ENCODE data around the gene PIGL. TPM values are rescaled to one million over a fixed set of nuclear protein-coding genes. Genes with fewer than 3 reads are reported as not detected.

Gene PIGL
- total RNA-seq, 1 donor from 2014 or later, result 31.1 TPM

GRCh38 chr17:16241906-16242399 lies 24.9 kb downstream of the PIGL start:
- Histone ChIP-seq H3K4me3 (ENCODE audit: low read depth, low read length) (no peak overlapping the region), H3K27me3 (ENCODE audit: control insufficient read depth, insufficient read depth, low read length) (no peaks in the 10 kb centered on the region), H3K36me3 (ENCODE audit: control insufficient read depth, insufficient read depth, low read length) (no peaks in the 10 kb centered on the region)
- DNase-seq (ENCODE audit: low read depth) (no peak), FAIRE-seq (no peak)
- no peak for TF ChIP-seq CTCF (IDR thresholded peaks at IDR 0.05; ENCODE audit: insufficient read depth, low read length, severe bottlenecking)

GRCh38 chr17:16243385-16243784 lies 26.4 kb downstream of the PIGL start:
- FAIRE-seq (no peak), DNase-seq (ENCODE audit: low read depth) (no peak)
- H3K4me3 ChIP-seq (ENCODE audit: low read depth, low read length), result no peak overlapping the region
- H3K36me3 ChIP-seq (ENCODE audit: control insufficient read depth, insufficient read depth, low read length), result no peaks in the 10 kb centered on the region
- no peak for TF ChIP-seq CTCF (IDR thresholded peaks at IDR 0.05; ENCODE audit: insufficient read depth, low read length, severe bottlenecking)
- no peaks in the 10 kb centered on the region for H3K27me3 ChIP-seq (ENCODE audit: control insufficient read depth, insufficient read depth, low read length)

- Histone ChIP-seq H3K4me3 (ENCODE audit: low read depth, low read length) (no peak overlapping the region), H3K27me3 (ENCODE audit: control insufficient read depth, insufficient read depth, low read length) (no peaks in the 10 kb centered on the region), H3K36me3 (ENCODE audit: control insufficient read depth, insufficient read depth, low read length) (no peaks in the 10 kb centered on the region)
- DNase-seq (ENCODE audit: low read depth) (no peak), FAIRE-seq (no peak)
- TF ChIP-seq CTCF (IDR thresholded peaks at IDR 0.05; ENCODE audit: insufficient read depth, low read length, severe bottlenecking), result no peak
These were observed 27.0 kb downstream of the PIGL start for GRCh38 chr17:16243801-16244567.

- Histone ChIP-seq H3K36me3 (ENCODE audit: control insufficient read depth, insufficient read depth, low read length) (no peaks in the 10 kb centered on the region), H3K27me3 (ENCODE audit: control insufficient read depth, insufficient read depth, low read length) (no peaks in the 10 kb centered on the region), H3K4me3 (ENCODE audit: low read depth, low read length) (no peak overlapping the region)
- TF ChIP-seq CTCF (IDR thresholded peaks at IDR 0.05; ENCODE audit: insufficient read depth, low read length, severe bottlenecking), result no peak
- no peak for FAIRE-seq
- no peak for DNase-seq (ENCODE audit: low read depth)
These were observed 30.6 kb downstream of the PIGL start for GRCh38 chr17:16247586-16247984.

- TF ChIP-seq CTCF (IDR thresholded peaks at IDR 0.05; ENCODE audit: insufficient read depth, low read length, severe bottlenecking), result no peak
- H3K36me3 ChIP-seq (ENCODE audit: control insufficient read depth, insufficient read depth, low read length), result no peaks in the 10 kb centered on the region
- H3K4me3 ChIP-seq (ENCODE audit: low read depth, low read length), result no peak overlapping the region
- FAIRE-seq, result no peak
- peak; percentile 43 for DNase-seq (ENCODE audit: low read depth)
- H3K27me3 ChIP-seq (ENCODE audit: control insufficient read depth, insufficient read depth, low read length), result no peaks in the 10 kb centered on the region
These were observed 33.6 kb downstream of the PIGL start for GRCh38 chr17:16250635-16251034.

GRCh38 chr17:16251043-16251442 lies 34.0 kb downstream of the PIGL start:
- DNase-seq (ENCODE audit: low read depth) (no peak), FAIRE-seq (no peak)

More at GRCh38 chr17:16251043-16251442, 34.0 kb downstream of the PIGL start:
- no peaks in the 10 kb centered on the region for H3K36me3 ChIP-seq (ENCODE audit: control insufficient read depth, insufficient read depth, low read length)
- no peak for TF ChIP-seq CTCF (IDR thresholded peaks at IDR 0.05; ENCODE audit: insufficient read depth, low read length, severe bottlenecking)
- no peak overlapping the region for H3K4me3 ChIP-seq (ENCODE audit: low read depth, low read length)
- H3K27me3 ChIP-seq (ENCODE audit: control insufficient read depth, insufficient read depth, low read length), result no peaks in the 10 kb centered on the region
